ENCODE results near the gene APOLD1. TPM values are rescaled to one million over a fixed set of nuclear protein-coding genes. Genes with fewer than 3 reads are reported as not detected.

APOLD1 gene
- polyA plus RNA-seq, 2 of the 4 experiments (the other 2 are of a cell fraction): 0.44 to 1.3 TPM

GRCh38 chr12:12770262-12770661 is 15.2 kb upstream of the APOLD1 start (continued):
- no peak for TF ChIP-seq PBX3 (IDR thresholded peaks at IDR 0.05)

- 85% methylated on average over 3 of the region's 3 CpGs for WGBS (ENCODE audit: missing lambda C conversion rate)
- Histone ChIP-seq H3K4me3 (no peak overlapping the region), H3K4me2 (no peak overlapping the region), H3K27ac (no peak overlapping the region), H3K4me1 (peaks cover 20% of the 10 kb centered on the region), H3K9me3 (peaks cover 6% of the 10 kb centered on the region)
- POLR2A ChIA-PET: no interaction called here
- no peak for ATAC-seq
- no peak for DNase-seq (ENCODE audit: low read depth in 1 of 2, low spot score in 1 of 2)
- no peak for TF ChIP-seq TFCP2L1 (CRISPR knock-in tag; IDR thresholded peaks at IDR 0.05)
- TF ChIP-seq ZFP36 (IDR thresholded peaks at IDR 0.05; ENCODE audit: borderline replicate concordance, partially characterized antibody): no peak
- no peak for TF ChIP-seq HMGXB4 (CRISPR knock-in tag; IDR thresholded peaks at IDR 0.05; ENCODE audit: borderline replicate concordance)
- TF ChIP-seq ZC3H11A (IDR thresholded peaks at IDR 0.05): no peak
- no peak for TF ChIP-seq ZSCAN20 (CRISPR knock-in tag; IDR thresholded peaks at IDR 0.05)
- no peak for TF ChIP-seq POLR2AphosphoS2 (conservative IDR thresholded peaks at IDR 0.05; ENCODE audit: low read length)
- no peak for TF ChIP-seq HOXB5 (CRISPR knock-in tag; IDR thresholded peaks at IDR 0.05)
- no peak for TF ChIP-seq CTCF (IDR thresholded peaks at IDR 0.05)
- no peak for TF ChIP-seq NFE2L2 (conservative IDR thresholded peaks at IDR 0.05; ENCODE audit: low read length)
- no peak for TF ChIP-seq PBX3 (IDR thresholded peaks at IDR 0.05)
- no peak for TF ChIP-seq REST (IDR thresholded peaks at IDR 0.05)
- no peak for TF ChIP-seq SMC3 (IDR thresholded peaks at IDR 0.05)
- TF ChIP-seq HDAC2 (IDR thresholded peaks at IDR 0.05): no peak
- no peak for TF ChIP-seq JUN (IDR thresholded peaks at IDR 0.05)
- no peak for TF ChIP-seq MAFK (IDR thresholded peaks at IDR 0.05; ENCODE audit: partially characterized antibody)
- TF ChIP-seq RFX5 (IDR thresholded peaks at IDR 0.05): no peak
- no peak for TF ChIP-seq RCOR1 (IDR thresholded peaks at IDR 0.05; ENCODE audit: low read depth, low read length)
- TF ChIP-seq EP300 (IDR thresholded peaks at IDR 0.05): no peak
- no peak for TF ChIP-seq HOXB13 (CRISPR knock-in tag; IDR thresholded peaks at IDR 0.05; ENCODE audit: low read depth)
- no peak for TF ChIP-seq CHD4 (IDR thresholded peaks at IDR 0.05; ENCODE audit: borderline replicate concordance)
- no peak for FAIRE-seq
- CTCF ChIA-PET: no interaction called here
Measured at GRCh38 chr12:12774791-12775190, 10.7 kb upstream of the APOLD1 start.
